D721Med (cell line): ENCODE results near the gene GABRB3.

Experiments used
- DNase-seq: peaks from one replicate; pipeline ENCODE4 v3.0.0; 2011; ENCODE audit warnings: low spot score; ENCODE audit not compliant: insufficient read length
- FAIRE-seq: peaks from 2 replicates; lab custom pipeline; 2011; peaks lifted over from hg19 to GRCh38; lab: Jason Lieb, UNC
- CTCF ChIP-seq: IDR thresholded peaks from 2 replicates; pipeline ENCODE4 v1.5.1; 2012; ENCODE audit warnings: mild to moderate bottlenecking, control low read depth; ENCODE audit not compliant: insufficient read depth; ENCODE audit errors: missing control alignments

GABRB3 gene

DNA sequence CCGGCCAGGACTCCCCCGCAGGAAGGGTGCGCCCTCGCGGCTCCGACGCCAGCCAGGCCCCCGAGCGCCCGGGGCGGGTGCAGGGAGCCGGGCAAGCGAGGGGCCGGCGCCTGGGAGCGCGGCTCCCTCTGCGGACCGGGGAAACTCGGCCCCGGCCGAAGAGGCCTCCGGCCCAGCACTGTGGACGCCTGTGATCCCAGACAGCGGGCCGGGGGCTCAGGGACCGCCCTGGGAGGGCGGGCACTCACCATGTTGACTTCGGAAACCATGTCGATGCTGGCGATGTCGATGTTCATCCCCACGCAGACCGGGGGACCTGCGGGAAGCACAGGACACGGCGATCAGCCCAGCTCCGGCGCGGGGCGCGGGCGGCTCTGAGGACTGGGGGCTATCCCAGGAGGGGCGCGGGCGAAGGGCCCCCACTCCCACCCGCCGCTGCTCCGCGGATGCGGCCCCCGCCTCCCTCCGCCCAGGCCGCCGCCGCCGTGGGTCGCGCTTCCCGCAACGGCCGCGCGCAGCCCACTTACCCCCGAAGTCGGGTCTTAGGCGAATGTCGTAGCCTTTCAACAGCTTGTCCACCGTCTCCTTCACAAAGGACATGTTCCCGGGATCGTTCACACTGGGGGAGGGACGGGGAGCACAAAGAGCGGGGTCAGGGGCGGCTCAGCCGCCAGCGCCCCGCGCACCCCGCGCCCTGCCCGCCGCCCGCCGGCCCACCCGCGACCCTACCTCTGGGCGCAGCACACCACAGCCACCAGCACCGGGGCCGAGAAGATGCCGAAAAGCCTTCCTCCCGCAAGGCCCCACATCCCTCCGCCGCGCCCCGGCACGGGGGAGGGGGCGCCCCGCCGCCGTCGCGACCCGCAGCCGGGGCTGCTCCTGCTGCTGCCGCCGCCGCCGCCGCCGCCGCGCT, at the start of gene GABRB3:
Gene GABRB3 (minus strand): TSS at position 913 of the 913 bp plus-strand sequence.
- FAIRE-seq: no peak
- no peak for DNase-seq
- no peak for TF ChIP-seq CTCF

DNA sequence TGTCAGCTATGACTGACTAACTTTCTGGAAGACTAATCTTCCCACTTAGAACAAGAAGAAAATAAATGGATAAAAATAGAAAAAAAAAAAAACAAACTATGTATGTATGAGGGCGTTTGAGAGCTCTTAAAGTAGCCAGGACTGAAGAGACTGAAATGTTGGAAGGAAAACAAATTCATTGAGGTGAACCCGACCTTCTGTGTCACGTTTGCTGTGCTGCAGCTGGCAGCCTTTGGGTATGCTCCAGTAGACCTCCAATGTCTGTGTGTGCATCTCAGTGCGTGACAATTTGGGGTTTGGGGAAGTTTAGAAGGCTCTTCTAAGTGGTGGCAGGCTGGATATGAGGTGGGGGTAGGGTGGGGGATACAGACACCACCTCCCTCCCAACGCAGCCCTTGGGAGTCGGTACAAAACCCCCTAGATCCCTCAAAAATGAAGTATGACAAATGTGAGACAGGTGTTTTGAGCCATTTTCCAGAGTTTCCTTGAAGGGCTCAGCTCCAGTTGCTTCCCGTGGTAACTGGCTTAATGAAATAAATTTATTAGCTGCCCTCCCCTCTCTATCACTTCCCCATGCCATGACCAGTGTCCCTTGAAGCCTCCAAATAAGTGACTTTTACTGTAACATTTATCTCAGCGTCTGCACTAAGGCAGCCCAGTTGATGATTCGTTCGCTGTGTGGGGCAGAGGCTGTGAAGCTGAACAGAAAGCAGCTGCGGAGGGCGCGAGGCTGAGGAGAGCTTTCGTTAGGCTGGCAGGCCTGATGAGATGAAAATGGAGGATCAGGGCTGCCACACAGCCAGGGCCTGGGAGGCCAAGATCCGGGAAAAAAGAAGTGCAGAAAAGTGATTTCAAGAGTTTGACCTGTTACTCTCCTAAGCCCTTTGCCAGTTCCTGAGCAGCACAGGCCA, 34.9 kb upstream of the GABRB3 start:
- FAIRE-seq (no peak), DNase-seq (no peak)
- TF ChIP-seq CTCF: no peak

GRCh38 chr15:26806574-26806973, 33.7 kb upstream of the GABRB3 start:
- no peak for TF ChIP-seq CTCF
- DNase-seq (no peak), FAIRE-seq (no peak)

- DNase-seq (no peak), FAIRE-seq (no peak)
- TF ChIP-seq CTCF: no peak
Measured at GRCh38 chr15:26806151-26806550, 33.3 kb upstream of the GABRB3 start.

DNA sequence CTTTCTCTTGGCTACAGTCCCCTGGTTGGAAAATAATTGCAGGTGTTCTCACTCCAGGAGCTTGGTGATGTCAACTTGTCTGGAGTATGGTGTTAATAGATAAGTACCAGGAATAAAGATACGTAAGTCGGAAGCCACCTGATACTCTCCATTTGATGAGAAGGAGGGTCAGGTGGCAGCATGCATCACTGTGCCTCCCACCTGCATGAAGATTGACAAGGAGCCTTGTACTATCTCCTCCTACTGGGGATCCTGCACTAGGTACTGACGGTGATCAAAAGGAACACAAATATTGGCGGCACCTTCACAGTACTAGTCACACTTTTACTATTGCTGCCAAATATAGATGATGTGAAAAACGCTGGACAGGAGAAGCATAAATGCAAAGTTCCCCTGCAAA, 32.6 kb upstream of the GABRB3 start:
- FAIRE-seq (no peak), DNase-seq (no peak)
- no peak for TF ChIP-seq CTCF

DNA sequence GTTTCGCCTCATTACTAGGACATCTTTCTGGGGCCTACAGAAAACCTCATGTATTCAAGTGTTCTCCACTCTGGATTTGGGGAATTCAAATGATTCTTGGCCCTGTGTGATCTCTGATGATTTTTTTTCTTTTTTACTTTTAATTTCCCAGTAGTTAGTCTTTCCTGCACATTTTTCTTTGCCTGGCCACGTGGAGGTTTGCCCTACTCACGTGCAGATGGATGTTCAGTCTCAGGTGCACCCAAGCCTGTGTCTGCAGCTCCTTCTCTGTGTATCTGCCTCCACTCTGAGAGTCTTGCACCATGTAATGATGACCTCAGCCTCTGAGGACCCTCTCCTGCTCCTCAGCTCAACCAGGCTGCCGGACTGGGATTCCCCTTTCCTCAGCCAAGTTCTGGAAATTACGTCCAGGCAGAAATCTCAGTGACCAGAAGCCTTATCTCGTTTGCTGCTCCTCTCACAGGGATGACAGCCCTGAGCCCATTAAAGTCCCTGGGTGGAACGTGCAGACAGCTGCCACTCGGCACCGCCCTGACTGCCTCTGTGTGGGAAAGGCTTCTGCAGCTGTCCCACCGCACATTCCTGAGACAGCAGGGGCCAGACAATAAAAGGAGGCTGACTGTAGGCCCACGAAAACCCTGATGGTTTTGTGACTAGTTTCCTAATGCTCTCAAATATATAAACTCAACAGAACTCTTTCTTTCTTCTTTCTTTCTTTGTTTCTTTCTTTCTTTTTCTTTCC, 31.4 kb upstream of the GABRB3 start:
- no peak for DNase-seq
- no peak for TF ChIP-seq CTCF
- FAIRE-seq: no peak
